WTC11 (cell line): ENCODE data around the gene CIBAR2.

Experiments
- FOXP1 ChIP-seq: sonication (generic); formaldehyde crosslinking; IDR thresholded peaks from 2 replicates; pipeline ENCODE4 v1.8.0; 2022; ENCODE audit warnings: missing genetic modification reagents, mild to moderate bottlenecking, moderate library complexity, borderline replicate concordance
- TEAD4 ChIP-seq: sonication (generic); formaldehyde crosslinking; IDR thresholded peaks from 2 replicates; pipeline ENCODE4 v1.8.0; 2022; ENCODE audit warnings: mild to moderate bottlenecking, missing genetic modification reagents
- ZNF423 ChIP-seq: fragments of 250-450 bp; sonication (Bioruptor Pico); IDR thresholded peaks from 2 replicates; pipeline ENCODE4 v2.1.2; 2022; ENCODE audit warnings: mild to moderate bottlenecking, moderate library complexity
- TF ChIP-seq, protein P1 (sequence below): fragments of 200-600 bp; IDR thresholded peaks from 2 replicates; pipeline ENCODE4 v1.8.0; 2022; ENCODE audit warnings: antibody characterized with exemption

DNA sequence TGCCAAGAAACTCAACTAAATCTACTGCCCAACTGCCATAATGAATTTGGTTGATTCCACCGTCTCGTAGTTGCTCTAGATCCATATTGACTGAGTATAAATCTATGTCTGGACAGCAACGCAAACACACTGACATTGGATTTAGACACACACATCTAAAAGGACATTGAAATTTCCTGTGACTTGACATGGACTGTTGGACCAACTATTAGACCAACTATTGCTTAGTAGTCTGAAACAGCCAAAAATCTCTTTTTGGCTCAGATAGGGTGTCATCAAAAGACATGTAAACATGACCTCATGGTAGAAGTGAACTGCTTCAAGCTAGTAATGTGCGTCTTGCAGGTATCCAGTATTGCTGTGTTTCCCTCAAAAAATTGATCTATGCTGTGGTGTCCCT is 53.4 kb downstream of the CIBAR2 start:
- TF ChIP-seq, protein P1, sequence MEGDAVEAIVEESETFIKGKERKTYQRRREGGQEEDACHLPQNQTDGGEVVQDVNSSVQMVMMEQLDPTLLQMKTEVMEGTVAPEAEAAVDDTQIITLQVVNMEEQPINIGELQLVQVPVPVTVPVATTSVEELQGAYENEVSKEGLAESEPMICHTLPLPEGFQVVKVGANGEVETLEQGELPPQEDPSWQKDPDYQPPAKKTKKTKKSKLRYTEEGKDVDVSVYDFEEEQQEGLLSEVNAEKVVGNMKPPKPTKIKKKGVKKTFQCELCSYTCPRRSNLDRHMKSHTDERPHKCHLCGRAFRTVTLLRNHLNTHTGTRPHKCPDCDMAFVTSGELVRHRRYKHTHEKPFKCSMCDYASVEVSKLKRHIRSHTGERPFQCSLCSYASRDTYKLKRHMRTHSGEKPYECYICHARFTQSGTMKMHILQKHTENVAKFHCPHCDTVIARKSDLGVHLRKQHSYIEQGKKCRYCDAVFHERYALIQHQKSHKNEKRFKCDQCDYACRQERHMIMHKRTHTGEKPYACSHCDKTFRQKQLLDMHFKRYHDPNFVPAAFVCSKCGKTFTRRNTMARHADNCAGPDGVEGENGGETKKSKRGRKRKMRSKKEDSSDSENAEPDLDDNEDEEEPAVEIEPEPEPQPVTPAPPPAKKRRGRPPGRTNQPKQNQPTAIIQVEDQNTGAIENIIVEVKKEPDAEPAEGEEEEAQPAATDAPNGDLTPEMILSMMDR, result no peak
- TF ChIP-seq ZNF423 (CRISPR knock-in tag) (no peak), FOXP1 (CRISPR knock-in tag) (no peak), TEAD4 (no peak)
